HG02798 (cell line): ENCODE data around the gene PRDM10.

Experiments
- ATAC-seq: cut with Tn5 transposase; IDR thresholded peaks from one replicate; pipeline ENCODE4 v1.9.1; 2021; ENCODE audit warnings: mild to moderate bottlenecking; ENCODE audit not compliant: unreplicated experiment, poor library complexity

The PRDM10 gene

DNA sequence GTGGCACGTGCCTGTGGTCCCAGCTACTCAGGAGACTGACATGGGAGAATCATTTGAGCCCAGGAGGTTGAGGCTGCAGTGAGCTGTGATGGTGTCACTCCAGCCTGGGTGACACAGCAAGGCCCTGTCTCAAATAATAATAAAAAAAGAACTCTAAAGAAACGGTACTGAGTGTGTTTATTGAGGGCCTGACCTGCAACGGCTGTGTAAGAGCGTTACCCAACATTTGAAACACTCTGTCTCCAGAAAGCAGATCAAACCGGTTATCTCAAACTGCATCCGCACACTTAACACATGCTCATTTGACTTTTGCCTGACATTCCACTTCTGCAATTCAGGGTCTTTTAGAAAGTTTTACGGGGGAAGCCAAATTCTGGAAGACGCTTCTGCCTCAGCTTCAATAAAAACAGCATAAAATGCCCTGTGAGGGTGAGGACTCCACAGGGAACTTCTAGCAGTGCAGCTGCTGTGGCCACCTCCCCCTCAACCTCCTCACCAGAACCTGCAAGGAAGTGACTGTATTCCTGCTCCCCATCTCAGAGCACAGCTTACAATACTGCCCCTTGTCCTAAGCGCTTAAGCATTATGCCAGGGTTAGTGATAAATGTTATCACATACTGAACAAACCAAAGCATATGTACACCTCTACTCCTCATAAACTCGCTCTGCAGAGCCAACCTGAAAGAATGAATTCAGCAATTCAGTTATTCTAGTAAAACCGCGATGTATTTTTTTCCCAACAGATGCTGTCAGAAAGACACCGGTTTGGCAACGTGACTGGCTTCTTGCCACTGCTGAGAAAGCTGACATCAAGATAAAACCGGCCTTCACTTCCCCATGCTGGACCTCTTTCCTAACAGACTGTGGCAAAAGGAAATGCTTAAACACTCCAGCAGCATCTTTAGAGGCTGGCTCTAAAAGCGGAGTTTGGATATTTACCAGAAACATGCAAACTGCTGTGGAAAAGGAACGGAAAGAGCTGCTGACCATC is 52.2 kb downstream of the PRDM10 start:
- no peak for ATAC-seq

DNA sequence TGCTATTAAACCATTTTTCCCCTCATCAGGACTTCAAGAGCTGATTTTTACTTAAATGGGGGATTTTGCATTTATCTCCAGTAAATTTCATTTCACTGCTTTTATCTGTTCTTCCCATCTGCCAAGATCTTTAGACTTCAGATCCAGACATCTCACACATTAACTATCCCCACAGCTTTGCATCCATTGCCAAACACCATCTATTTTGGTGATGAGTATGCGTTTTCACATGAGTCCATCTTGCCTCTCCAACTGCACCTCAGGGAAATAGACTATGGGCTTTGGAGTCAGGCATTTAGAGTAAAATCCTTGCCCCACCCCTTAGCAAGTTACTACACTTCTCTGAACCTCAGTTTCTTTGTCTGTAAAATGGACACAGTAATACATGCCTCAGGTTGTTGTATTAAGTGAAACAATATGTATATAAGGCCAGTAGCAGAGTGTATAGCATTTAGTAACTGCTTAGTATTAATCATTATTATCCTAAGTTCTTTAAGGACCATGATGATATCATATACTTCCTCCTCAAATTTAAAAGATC is 53.6 kb downstream of the PRDM10 start:
- ATAC-seq = no peak

DNA sequence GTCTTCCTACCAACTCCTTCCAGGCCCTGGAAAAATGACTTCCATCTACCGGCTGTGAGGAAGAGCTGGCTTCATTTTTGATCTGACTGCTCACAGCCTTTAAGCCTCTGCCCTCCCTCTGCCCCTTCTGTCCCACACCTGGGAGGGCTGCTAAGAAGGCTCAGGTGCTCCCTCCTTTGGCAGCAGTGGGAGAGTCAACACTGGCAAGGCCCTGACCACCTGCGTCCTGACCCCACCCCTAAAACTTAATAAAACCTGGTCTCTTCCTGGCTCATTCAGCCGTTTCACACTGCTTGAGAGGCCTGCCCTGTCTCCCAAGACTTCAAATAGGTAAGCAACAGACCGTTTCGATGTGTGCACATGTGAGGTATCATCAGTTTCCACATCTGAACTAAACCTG is 55.2 kb downstream of the PRDM10 start:
- no peak for ATAC-seq

DNA sequence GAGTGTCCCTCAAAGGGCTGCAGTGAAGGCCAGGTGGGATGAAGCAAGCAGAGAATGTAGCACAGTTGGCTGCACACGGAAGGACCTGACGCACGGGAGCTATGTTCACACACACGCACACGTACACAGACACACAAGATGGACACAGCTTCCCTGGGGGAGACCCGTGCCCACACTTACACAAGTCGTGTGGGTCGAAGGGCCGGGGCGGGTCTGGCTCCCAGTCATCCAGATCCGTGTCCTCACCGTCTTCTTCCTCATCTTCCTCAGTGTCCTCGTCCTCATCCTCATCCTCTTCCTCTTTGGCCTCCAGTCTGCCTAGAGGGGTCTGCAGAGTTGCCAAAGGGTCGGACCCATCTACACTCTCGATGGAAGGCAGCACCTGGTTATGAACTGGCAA is 55.7 kb downstream of the PRDM10 start:
- no peak for ATAC-seq

DNA sequence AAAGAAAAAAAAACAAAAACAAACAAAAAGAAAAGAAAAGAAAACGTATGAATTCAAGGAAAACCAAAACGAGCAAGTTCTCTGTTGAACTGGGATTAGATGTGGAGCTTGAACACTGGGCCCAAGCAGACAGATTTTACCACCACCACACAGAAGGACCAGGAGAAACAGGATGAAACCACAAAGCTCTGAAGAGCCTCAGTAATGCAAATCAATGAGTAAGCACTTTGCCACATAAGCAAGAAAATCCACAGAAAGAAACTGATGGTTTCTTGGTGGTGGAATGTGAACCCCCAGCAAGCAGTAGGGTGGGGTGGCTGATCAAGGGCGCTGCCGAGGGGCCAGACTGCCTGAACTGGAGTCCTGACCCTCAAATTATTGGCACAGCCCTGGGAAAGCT is 56.4 kb downstream of the PRDM10 start:
- no peak for ATAC-seq

DNA sequence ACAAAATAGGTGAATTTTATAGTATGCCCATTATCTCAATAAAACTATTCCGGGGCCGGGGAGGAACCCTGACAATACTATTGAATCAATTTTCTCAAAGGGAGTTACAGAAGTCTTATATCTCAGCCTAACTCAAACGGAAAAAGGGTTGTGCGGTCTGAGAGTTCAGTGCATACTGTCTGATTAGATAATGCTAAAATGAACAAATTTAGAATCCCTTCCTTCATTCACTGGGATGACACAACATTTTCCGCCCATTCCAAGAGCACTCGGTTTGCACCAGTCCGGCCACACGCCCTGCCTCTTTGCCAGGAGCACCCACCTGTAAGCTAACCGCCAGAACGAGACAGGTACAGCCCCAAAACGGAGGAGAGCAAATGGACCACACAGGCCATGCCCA is 57.3 kb downstream of the PRDM10 start:
- no peak for ATAC-seq

DNA sequence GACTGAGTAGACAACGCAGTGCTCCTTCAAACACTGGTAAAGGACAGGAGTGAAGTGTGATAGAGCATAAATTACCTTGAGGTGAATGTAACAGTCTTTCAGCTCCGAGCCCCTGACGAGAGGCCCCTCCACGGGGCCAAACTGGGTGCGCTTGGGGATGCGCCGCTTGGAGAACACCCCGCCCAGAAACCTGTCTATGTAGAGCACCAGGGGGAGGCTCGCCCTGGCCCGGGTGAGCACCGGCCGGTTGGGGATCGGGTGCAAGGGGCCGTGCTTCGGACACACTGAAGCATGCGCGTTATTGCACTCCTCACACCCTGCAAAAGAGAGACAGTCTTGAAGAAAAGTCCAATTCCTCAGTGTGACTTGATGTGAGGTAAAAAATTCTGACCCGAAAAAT is 57.9 kb downstream of the PRDM10 start:
- no peak for ATAC-seq

DNA sequence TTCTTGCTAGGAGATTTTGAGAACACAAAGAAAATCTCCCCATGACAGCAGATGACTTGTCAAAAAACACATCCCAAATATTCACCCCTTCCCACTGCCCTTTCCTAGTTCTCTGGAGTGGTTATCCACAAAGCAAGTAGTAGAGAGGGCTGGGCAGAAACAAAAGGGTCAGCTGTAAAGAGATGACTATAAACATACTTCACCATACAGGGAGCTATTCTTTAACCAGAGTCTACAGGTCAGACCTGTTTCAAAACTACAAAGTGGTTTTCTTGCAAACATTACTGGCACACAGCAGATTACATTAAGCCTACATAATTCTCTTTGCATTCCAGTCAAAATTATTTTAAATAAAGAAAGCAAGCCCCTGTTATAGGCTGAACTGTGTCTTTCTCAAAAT is 59.6 kb downstream of the PRDM10 start:
- ATAC-seq = no peak

DNA sequence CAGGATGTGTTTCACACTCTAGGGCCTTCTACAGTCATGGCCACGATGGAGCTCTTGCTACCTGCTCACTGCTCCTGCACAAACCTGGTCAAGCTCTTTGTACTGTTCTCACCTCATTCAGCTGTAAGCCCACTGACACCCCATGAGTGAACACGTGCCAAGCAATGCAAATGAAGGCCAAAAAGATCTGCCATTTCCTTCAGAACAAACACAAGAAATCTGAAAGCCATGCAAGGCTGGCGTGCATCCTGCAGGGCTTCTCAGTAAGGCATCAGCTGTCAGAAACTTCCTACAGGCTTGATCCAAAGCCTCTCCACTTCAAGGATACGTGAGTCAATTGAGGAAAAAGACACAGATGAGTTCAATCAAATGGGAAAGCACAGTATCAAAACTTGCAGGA is 63.1 kb downstream of the PRDM10 start:
- no peak for ATAC-seq

DNA sequence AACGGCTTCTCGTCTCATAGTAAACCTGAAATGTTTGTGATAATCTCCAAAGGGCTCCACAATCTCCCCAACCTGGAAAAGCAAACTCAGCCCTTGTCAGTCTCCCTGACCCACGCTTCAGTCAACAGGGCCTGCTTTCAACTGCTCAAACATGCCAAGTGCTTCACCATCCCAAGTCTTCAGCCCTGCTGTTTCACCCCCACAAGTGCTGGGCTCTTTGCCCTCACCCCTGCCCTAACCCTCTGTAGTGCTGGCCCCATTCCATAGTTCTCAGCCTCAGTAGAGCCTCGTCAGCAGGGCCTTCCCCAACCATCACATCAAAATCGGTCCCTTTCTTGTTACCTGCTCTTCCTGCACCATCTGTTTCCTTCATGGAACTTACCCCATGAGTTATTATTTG is 63.9 kb downstream of the PRDM10 start:
- ATAC-seq = no peak

DNA sequence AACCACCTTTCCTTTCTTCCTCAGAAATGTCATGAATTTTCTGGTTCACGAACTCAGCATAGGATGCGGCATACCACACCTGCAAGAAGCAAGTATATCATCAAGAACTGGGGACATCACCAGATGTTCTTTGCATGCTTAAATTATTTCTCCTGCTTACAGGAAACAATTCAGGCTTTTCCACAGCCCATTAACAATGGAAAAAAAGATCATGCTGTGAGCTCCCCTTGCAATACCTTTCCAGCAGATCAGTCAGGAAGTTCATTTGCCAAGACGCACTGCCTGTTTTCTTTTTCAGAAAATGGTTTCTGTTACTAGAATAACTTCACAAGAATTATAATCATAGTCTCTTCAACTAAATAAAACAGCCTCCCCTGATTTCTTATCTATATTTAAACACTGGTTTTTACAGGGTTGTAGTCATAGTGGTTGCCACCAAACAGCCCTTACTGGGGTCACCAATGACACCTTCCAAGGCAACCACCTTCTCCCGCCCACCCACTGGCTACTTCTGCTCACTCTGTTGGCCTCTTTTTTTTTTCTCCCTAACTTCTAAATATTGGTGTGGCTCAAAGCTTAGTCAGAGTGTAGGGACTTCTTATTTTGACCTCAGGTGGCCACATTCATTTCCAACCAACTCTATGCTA is 64.9 kb downstream of the PRDM10 start:
- no peak for ATAC-seq

DNA sequence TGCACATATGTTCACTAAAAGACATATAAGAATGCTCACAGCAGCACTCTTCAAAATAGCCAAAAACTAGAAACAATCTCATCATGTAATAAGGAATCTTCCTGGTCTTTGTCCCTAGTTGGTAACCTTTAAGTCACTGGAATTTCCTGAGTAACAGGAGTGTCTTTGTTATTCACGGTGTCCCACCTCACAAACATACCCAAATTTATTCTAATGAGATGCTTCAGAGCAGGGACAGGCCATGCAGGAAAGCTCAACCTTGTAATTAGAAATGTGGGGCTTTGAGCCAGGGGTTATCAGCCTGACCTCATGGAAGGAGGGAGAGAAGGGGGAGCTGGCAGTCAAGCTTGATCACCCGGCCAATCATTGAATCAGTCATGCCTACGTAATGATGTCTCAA is 66.9 kb downstream of the PRDM10 start:
- ATAC-seq = no peak

DNA sequence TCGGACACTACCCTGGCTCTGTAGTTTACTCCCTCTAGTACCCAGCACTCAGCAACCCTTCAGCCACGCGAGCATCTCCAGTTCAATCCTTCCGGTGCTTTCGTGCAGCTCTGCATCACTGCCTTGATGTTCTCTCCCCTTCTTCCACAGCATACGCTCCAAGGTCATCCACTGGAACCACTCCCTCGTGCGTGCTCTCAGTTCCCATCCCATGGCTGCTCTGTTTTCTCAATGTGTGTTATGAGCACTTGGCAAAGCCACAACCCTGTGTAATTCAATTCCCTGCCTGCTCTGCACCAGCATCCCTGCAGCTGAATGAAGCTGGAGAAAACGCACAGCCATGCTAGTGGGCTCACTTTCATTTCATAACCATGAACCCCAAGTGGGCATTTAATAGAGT is 68.7 kb downstream of the PRDM10 start:
- no peak for ATAC-seq

DNA sequence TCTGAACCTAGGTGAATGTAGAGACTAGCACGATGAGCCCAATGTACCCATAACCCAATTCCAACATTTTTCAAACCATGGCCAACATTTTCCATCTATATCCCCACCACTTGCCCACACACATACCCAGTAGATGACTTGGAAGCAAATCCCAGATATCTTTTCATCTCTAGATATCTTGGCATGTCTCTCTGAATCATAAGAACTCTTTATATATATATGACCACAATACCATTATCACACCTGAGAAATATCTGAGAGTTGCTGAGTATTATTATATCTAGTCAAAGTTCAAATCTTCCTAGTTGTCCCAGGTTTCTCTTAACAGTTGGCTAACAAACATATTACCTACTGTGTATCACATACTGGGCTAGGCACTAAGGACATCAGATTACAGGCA is 69.4 kb downstream of the PRDM10 start:
- ATAC-seq = no peak

DNA sequence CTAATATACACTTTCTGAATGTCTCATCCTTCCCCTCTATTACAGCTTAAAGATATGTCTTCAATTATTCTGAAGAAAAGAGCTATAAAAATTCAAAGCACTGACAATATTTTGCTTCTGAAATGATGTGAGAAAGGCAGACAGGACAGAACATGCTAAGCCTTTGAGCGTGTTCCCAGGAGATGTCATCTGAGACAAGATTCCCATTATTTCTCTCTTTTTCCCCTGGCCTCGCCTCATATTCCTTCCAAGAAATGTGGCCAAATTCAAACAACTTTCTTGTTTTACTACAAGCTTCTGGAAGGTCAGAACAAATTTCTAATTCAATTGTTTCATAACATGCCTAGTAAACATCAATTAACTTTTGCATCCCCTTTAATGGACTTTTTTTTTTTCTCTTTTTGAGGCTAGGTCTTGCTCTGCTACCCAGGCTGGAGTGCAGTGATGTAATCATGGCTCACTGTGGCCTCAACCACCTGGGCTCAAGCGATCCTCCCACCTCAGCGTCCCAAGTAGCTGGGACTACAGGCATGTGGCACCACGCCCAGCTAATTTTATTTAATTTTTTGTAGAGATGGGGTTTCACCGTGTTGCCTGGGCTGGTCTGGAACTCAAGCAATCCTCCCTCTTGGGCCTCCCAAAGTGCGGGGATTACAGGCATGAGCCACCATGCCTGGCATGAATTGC is 70.1 kb downstream of the PRDM10 start:
- no peak for ATAC-seq

DNA sequence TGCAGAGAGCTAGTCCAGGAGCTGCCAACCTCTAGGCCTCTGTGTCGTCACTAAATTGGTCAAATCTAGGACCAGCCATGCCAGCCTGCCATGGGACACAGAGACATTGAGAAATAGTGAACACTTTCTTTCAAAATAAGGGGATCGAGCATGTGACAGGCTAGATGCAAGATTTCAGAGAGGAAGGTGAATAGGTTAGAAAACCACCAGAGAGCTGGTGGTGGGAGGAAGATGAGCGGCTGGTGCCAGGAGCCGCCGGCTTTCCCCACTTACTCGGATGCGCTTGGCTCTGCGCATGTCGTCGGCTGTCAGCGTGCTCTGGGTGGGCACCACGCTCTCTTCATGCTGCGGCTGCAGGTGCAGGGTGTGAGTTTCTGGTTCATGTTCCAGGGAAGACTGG is 71.9 kb downstream of the PRDM10 start:
- no peak for ATAC-seq

DNA sequence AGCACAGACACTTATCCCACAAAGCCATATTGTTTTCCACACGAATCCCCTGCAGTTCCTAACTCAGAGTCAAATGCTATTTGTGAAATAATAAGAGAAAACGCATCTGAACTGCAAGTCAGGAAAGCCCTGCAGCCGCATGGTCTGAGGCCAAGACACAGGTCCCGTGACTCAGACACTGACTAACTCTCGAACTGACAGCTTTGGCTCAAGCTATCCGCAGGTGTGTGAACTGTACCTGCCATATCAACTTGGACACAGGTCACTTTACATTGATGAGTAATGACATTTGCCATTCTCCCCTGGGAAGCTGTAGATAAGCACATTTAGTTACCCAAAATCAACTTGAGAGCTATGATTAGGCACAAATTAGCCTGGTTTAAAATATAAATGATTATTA is 72.3 kb downstream of the PRDM10 start:
- no peak for ATAC-seq

DNA sequence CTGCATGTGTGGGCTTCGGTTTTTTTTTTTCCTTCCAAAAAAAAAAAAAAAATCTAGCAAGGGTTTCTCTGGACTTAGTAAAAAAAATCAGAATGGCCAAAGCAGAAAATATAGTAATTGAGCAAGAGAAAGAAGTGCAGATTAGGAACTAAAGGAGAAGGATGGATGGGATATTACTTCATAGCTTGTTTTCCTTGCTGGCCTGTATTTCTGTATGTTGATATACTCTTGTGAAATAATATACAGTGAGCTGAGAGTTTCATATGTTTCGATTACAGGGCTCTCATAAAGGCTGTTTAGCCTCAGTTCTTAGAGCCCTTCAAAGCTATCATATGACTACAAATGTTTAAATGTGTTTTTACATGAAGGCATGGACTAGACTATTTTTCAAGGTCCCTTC is 72.9 kb downstream of the PRDM10 start:
- no peak for ATAC-seq

DNA sequence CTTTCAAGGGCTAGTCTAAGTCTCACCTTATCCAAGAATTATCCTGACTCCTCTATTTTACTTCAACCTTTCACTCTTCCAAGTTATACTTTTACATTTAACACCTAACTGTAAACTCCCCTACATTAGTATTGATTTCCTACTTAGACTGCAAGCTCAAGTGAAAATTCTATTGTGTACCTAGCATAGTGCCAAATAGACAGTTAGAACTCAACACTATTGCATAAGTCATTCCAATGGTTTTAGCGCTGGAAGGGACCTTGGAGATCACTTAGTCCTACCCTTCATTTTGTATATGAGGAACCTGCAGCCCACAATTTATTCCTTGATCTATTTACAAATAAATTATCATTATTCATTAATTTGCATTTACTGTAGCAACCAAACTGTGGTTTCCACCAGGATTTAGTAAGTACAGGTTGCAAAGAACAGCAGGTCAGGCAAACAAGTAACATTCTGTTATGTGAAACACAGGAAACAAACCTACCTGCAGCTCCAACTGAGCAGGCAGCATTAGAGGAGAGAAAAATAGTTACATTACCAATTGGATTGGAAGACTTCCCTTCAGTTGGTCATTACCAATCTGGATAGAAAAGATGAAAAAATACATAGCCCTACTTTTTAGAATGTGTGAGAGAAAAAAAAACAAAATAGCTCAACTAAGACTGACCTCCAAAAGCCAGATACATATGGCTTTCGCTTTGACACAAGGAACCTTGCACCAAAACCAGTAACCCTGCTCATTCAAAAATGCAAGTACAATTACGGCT is 73.5 kb downstream of the PRDM10 start:
- ATAC-seq = no peak

DNA sequence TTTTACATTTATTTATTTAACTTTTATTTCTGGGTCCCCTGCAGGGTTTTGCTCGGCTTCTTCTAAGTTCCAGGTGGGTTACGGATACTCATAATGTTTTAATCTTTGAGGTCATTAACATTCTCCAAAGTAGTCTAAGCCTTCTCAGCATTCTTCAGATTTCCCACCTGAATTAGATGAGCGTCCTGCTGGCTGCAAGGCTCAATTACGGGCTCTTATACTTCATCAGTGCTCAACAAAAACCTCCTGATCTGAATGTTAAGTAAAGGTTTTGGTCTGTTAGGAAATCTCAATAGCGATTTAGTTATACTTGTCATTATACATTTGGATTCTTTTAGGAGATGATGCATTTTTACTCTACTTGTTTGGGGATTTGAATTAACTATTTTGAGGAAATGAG is 80.0 kb downstream of the PRDM10 start:
- no peak for ATAC-seq
